ENCODE measurements around the gene TMEM151B.
"Not testable (repeated sequence)": the region's sequence is repeated elsewhere in the genome, so short reads cannot be mapped to it uniquely, and the experiment has no call there.

Gene TMEM151B

GRCh38 chr6:44230034-44230675 is 40.1 kb upstream of the TMEM151B start:
- peaks cover 36% of the 10 kb centered on the region for H3K79me2 ChIP-seq (ENCODE audit: low read length)
- no peak overlapping the region for H3K9ac ChIP-seq (ENCODE audit: low read length)
- no peaks in the 10 kb centered on the region for H3K9me3 ChIP-seq (ENCODE audit: insufficient read depth, low read length)
- TF ChIP-seq CTCF (IDR thresholded peaks at IDR 0.05; ENCODE audit: low read depth, low read length): no peak
- no peak for TF ChIP-seq EZH2phosphoT487 (IDR thresholded peaks at IDR 0.05; ENCODE audit: low read depth)
- no peak overlapping the region for H3K27ac ChIP-seq (ENCODE audit: low read length)
- peaks cover 39% of the 10 kb centered on the region for H4K20me1 ChIP-seq (ENCODE audit: insufficient read depth, low read length)
- H3K4me3 ChIP-seq (ENCODE audit: low read length): no peak overlapping the region
- peaks cover 14% of the 10 kb centered on the region for H3K4me1 ChIP-seq (ENCODE audit: low read length)
- no peak overlapping the region for H2AFZ ChIP-seq (ENCODE audit: low read depth, low read length)
- H3K4me2 ChIP-seq (ENCODE audit: low read length): no peak overlapping the region
- H3K36me3 ChIP-seq (replicated peaks; ENCODE audit: low read depth, low read length): peaks cover 70% of the 10 kb centered on the region
- no peaks in the 10 kb centered on the region for H3K27me3 ChIP-seq (ENCODE audit: low read depth, low read length)

- not testable (repeated sequence) for H3K4me2 ChIP-seq (ENCODE audit: low read length); H3K4me3 ChIP-seq (ENCODE audit: low read length); H2AFZ ChIP-seq (ENCODE audit: low read depth, low read length); H3K9ac ChIP-seq (ENCODE audit: low read length); H3K4me1 ChIP-seq (ENCODE audit: low read length); H3K9me3 ChIP-seq (ENCODE audit: insufficient read depth, low read length); H3K27me3 ChIP-seq (ENCODE audit: low read depth, low read length); H3K27ac ChIP-seq (ENCODE audit: low read length)
- peaks cover 23% of the 10 kb centered on the region for H3K79me2 ChIP-seq (ENCODE audit: low read length)
- H4K20me1 ChIP-seq (ENCODE audit: insufficient read depth, low read length): peaks cover 30% of the 10 kb centered on the region
- H3K36me3 ChIP-seq (replicated peaks; ENCODE audit: low read depth, low read length): peaks cover 73% of the 10 kb centered on the region
Observed at GRCh38 chr6:44231426-44231825, 38.8 kb upstream of the TMEM151B start.

- Histone ChIP-seq H3K4me3 (ENCODE audit: low read length) (no peak overlapping the region), H3K4me1 (ENCODE audit: low read length) (peaks cover 8% of the 10 kb centered on the region), H3K9me3 (ENCODE audit: insufficient read depth, low read length) (no peaks in the 10 kb centered on the region), H3K27ac (ENCODE audit: low read length) (no peak overlapping the region), H3K4me2 (ENCODE audit: low read length) (no peak overlapping the region), H3K36me3 (replicated peaks; ENCODE audit: low read depth, low read length) (peaks cover 61% of the 10 kb centered on the region), H3K27me3 (ENCODE audit: low read depth, low read length) (no peaks in the 10 kb centered on the region), H3K9ac (ENCODE audit: low read length) (no peak overlapping the region), H3K79me2 (ENCODE audit: low read length) (peaks cover 8% of the 10 kb centered on the region), H4K20me1 (ENCODE audit: insufficient read depth, low read length) (peaks cover 15% of the 10 kb centered on the region), H2AFZ (ENCODE audit: low read depth, low read length) (no peak overlapping the region)
- no peak for TF ChIP-seq CTCF (IDR thresholded peaks at IDR 0.05; ENCODE audit: low read depth, low read length)
- TF ChIP-seq EZH2phosphoT487 (IDR thresholded peaks at IDR 0.05; ENCODE audit: low read depth): no peak
Observed at GRCh38 chr6:44232676-44233566, 37.3 kb upstream of the TMEM151B start.

GRCh38 chr6:44233567-44234100 is 36.6 kb upstream of the TMEM151B start:
- H4K20me1 ChIP-seq (ENCODE audit: insufficient read depth, low read length): peaks cover 11% of the 10 kb centered on the region
- no peak for TF ChIP-seq CTCF (IDR thresholded peaks at IDR 0.05; ENCODE audit: low read depth, low read length)
- no peak for TF ChIP-seq EZH2phosphoT487 (IDR thresholded peaks at IDR 0.05; ENCODE audit: low read depth)
- no peak overlapping the region for H3K27ac ChIP-seq (ENCODE audit: low read length)
- peaks cover 14% of the 10 kb centered on the region for H3K4me1 ChIP-seq (ENCODE audit: low read length)
- no peak overlapping the region for H3K4me3 ChIP-seq (ENCODE audit: low read length)
- peaks cover 54% of the 10 kb centered on the region for H3K36me3 ChIP-seq (replicated peaks; ENCODE audit: low read depth, low read length)
- H3K4me2 ChIP-seq (ENCODE audit: low read length): no peak overlapping the region
- H3K79me2 ChIP-seq (ENCODE audit: low read length): peaks cover 1% of the 10 kb centered on the region; the same call in 1 of the 2 replicates
- no peaks in the 10 kb centered on the region for H3K27me3 ChIP-seq (ENCODE audit: low read depth, low read length)
- H3K9me3 ChIP-seq (ENCODE audit: insufficient read depth, low read length): no peaks in the 10 kb centered on the region
- no peak overlapping the region for H3K9ac ChIP-seq (ENCODE audit: low read length)
- H2AFZ ChIP-seq (ENCODE audit: low read depth, low read length): no peak overlapping the region

Measured in OCI-LY3 (cell line).